Transverse colon (tissue), 4 donors: ENCODE measurements around the gene ADH7. TPM values are rescaled to one million over a fixed set of nuclear protein-coding genes. Genes with fewer than 3 reads are reported as not detected.
A peak's percentile ranks its signal among the peaks of the same experiment; 100 is the strongest.

Source experiments
- DNase-seq: peaks from one replicate; pipeline ENCODE4 v3.0.0-alpha.2; 2019
- H3K27ac ChIP-seq, 4 donors: fragments of 200-600 bp; sonication (generic); 2 replicates each; pipeline ENCODE4 v1.5.1; 2016 to 2018; ENCODE audit warnings: inconsistent platforms in 4 of 4
- H3K27me3 ChIP-seq: fragments of 200-600 bp; sonication (generic); 2 replicates; pipeline ENCODE4 v1.5.1; 2017; ENCODE audit warnings: inconsistent platforms
- H3K36me3 ChIP-seq, 4 donors: fragments of 200-600 bp; sonication (generic); 2 replicates each; pipeline ENCODE4 v1.5.1; 2017 to 2019; ENCODE audit warnings: inconsistent platforms in 4 of 4
- H3K4me1 ChIP-seq, 4 donors: fragments of 200-600 bp; sonication (generic); 2 replicates each; pipeline ENCODE4 v1.5.1; 2017 to 2020; ENCODE audit warnings: inconsistent platforms in 4 of 4
- H3K4me3 ChIP-seq, 4 donors: fragments of 200-600 bp; sonication (generic); 1 replicate in 1 of 4; 2 replicates in 3 of 4; pipeline versions ENCODE4 v1.5.1 to v1.6.1; 2017 to 2019; ENCODE audit warnings: inconsistent platforms in 4 of 4
- H3K9me3 ChIP-seq, 2 donors: fragments of 200-600 bp; sonication (generic); 2 replicates each; pipeline ENCODE4 v1.5.1; 2017 to 2019; ENCODE audit warnings: inconsistent platforms in 2 of 2
- EP300 ChIP-seq: sonication (generic); formaldehyde crosslinking; IDR thresholded peaks from one replicate; pipeline ENCODE4 v1.6.1; 2017; ENCODE audit warnings: antibody characterized with exemption, low read depth
- POLR2A ChIP-seq: fragments of 450-650 bp; IDR thresholded peaks from one replicate; pipeline ENCODE4 v1.6.1; 2016; ENCODE audit warnings: antibody characterized with exemption, mild to moderate bottlenecking, moderate library complexity
- POLR2AphosphoS5 ChIP-seq, 3 donors: sonication (generic); formaldehyde crosslinking; IDR thresholded peaks; one replicate each; pipeline ENCODE4 v1.6.1; 2016; ENCODE audit warnings: antibody characterized with exemption in 3 of 3
- WGBS, 2 donors: methylation state at CpG; one replicate each; pipeline ENCODE4 v1.1.5; 2018; ENCODE audit warnings: low coverage in 1 of 2; 5-methylcytosine and 5-hydroxymethylcytosine counted together
- in situ Hi-C, 4 donors: fragments of 200-750 bp; cut with MboI; loops; one replicate each; pipeline versions ENCODE4 v1.15.0 to v1.15.1; 2017; ENCODE audit warnings: low sequenced_read_pairs in 3 of 4, low pct_ligation_motif_present in 1 of 4, low pct_unique_long_range_greater_than_20kb in 1 of 4
- intact Hi-C: fragments of 100-400 bp; cut with DNase I; formaldehyde crosslinking; loops from one replicate; pipeline ENCODE4 v1.15.1; 2023; ENCODE audit warnings: low total_unique reads
- total RNA-seq, 4 donors: library from RNA; depleted of rRNA; stranded (reverse); fragments of >200 nt; gene quantifications; one replicate each; pipeline ENCODE4 v1.1.0, GENCODE V29; 2016
- TF ChIP-seq, protein P1 (sequence below), 5 experiments: fragments of 200-600 bp in 3 of 5; fragments of 450-650 bp in 2 of 5; sonication (generic) in 3 of 5; IDR thresholded peaks; 1 replicate in 2 of 5; 2 replicates in 3 of 5; pipeline ENCODE4 v1.5.1; 2016 to 2017; ENCODE audit warnings: antibody characterized with exemption in 5 of 5, inconsistent platforms in 3 of 5, mild to moderate bottlenecking in 2 of 5, moderate library complexity in 1 of 5

The ADH7 gene
- total RNA-seq, 4 donors from 2014 or later: not detected

DNA sequence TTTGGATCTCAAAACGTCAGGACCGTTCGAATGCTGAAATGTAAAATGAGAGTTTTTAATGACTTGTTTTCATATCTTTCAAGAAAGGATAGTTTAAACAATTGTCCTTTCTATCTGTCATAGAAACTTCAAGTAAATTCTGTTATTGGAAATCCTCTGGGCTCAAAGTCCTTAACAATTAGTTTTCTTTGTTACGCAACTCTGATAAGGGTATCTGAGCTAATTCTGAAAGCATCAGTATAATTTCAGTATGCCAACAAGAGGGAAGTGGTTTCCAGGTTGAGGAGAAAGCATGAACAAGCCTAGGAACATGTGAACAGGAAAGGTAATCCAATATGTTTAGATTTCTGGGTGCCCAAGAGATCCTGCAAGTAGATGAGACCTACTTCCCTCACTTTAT, 22.0 kb downstream of the ADH7 start:
- H3K9me3 ChIP-seq: no peaks in the 10 kb centered on the region
- in situ Hi-C loops: loop anchor here in 2 of 4 donors (25.0 kb wide), 2 partner anchors 301 to 451 kb away; no protein-coding TSS in a partner anchor
- WGBS, 2 donors: 73 to 81% methylated on average over 4 of the region's 4 CpGs
- TF ChIP-seq, protein P1, sequence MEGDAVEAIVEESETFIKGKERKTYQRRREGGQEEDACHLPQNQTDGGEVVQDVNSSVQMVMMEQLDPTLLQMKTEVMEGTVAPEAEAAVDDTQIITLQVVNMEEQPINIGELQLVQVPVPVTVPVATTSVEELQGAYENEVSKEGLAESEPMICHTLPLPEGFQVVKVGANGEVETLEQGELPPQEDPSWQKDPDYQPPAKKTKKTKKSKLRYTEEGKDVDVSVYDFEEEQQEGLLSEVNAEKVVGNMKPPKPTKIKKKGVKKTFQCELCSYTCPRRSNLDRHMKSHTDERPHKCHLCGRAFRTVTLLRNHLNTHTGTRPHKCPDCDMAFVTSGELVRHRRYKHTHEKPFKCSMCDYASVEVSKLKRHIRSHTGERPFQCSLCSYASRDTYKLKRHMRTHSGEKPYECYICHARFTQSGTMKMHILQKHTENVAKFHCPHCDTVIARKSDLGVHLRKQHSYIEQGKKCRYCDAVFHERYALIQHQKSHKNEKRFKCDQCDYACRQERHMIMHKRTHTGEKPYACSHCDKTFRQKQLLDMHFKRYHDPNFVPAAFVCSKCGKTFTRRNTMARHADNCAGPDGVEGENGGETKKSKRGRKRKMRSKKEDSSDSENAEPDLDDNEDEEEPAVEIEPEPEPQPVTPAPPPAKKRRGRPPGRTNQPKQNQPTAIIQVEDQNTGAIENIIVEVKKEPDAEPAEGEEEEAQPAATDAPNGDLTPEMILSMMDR (IDR thresholded peaks at IDR 0.05): no peak
- TF ChIP-seq POLR2A (no peak), EP300 (no peak), POLR2AphosphoS5 (IDR thresholded peaks at IDR 0.05) (no peak)
- intact Hi-C loops: no loop called here
- no peaks in the 10 kb centered on the region for H3K27me3 ChIP-seq
- no peak overlapping the region for H3K4me3 ChIP-seq
- no peak for DNase-seq
- no peak overlapping the region for H3K27ac ChIP-seq
- H3K4me1 ChIP-seq: peaks cover 0 to 51% (median 12%) of the 10 kb centered on the region in 4 donors
- no peaks in the 10 kb centered on the region for H3K36me3 ChIP-seq

DNA sequence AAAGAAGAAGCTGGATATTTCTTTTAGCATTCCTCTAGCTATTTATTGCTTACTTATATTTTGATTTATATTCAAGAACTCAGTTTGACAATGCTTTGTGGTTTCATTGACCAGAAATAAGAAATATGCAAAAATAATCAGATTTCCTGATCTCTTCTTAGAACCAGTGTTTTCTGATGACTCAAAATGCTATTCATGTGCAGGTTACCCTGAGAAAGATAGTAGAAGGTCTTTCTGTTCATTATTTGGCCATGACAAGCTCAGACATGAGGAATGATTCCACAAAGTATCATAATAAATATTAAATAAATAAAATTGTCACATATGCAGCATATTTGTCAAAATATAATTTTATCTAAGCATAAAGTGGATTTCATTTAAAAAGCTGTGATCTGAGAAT, 24.1 kb downstream of the ADH7 start:
- in situ Hi-C loops: loop anchor here in 2 of 4 donors (25.0 kb wide), 2 partner anchors 299 to 449 kb away; no protein-coding TSS in a partner anchor

DNA sequence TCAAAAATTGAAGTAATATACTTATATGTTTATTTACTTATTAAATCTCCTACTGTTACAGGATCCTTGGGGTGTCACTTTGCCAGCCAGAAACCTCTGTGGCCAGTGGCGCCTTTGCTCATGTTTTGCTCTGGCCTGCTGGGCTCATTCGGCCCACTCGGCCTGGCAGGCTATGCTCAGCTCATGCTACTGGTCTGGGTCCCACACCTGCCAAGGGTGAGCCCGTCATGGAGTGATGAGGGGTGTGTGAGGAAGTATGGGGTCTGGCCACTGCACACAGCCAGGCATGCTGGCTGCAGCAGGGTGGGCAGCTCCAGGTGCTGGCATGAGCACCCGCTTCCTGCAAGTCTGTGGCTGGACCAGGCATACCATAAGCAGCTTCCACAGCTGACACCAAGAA, 25.1 kb downstream of the ADH7 start:
- 89 to 100% methylated on average over 3 to 5 of the region's 5 CpGs for WGBS, 2 donors

More for the DNA sequence above, 24.1 kb downstream of the ADH7 start:
- DNase-seq: no peak
- H3K27me3 ChIP-seq: no peaks in the 10 kb centered on the region
- intact Hi-C loops: no loop called here
- peaks cover 0 to 37% (median 14%) of the 10 kb centered on the region in 4 donors for H3K4me1 ChIP-seq
- H3K36me3 ChIP-seq: no peaks in the 10 kb centered on the region
- no peaks in the 10 kb centered on the region for H3K9me3 ChIP-seq
- H3K4me3 ChIP-seq: no peak overlapping the region
- TF ChIP-seq EP300: no peak
- no peak overlapping the region for H3K27ac ChIP-seq

DNA sequence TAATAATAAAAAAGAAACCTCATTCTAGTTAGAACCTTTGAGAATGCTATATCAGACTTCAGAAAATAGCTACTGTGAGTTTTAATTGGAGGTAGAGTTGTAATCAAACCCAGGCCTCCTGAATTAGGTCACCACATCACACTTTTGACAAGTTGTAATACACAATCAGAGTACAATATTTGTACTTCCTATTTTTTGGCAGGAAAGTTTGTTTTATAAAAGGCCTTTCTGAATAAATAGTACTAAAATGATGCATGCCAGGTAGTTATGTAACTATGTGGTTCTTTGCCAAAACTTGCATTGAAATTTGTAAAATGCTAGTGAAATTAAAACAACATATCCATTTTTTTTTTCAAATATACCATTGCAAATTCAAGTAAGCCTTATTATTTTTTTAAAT, 26.8 kb downstream of the ADH7 start:
- peaks cover 4 to 30% (median 19%) of the 10 kb centered on the region in 4 donors for H3K4me1 ChIP-seq
- TF ChIP-seq POLR2AphosphoS5 (IDR thresholded peaks at IDR 0.05): peak in 1 of 3 donors; percentile 15
- TF ChIP-seq, protein P1 (IDR thresholded peaks at IDR 0.05): no peak
- H3K9me3 ChIP-seq: no peaks in the 10 kb centered on the region
- in situ Hi-C loops: loop anchor here (5.0 to 25.0 kb wide), 6 partner anchors 204 to 446 kb away; partner anchors contain the start of gene METAP1 (in 1 of the 4)
- H3K36me3 ChIP-seq: no peaks in the 10 kb centered on the region
- no peaks in the 10 kb centered on the region for H3K27me3 ChIP-seq
- peak overlapping the region in 2 of 4 donors; percentile 25 to 30 for H3K27ac ChIP-seq
- DNase-seq: no peak
- intact Hi-C loops: loop anchor here (5.0 to 10.0 kb wide), 3 partner anchors 84 to 286 kb away; partner anchors contain the start of gene ADH1B
- no peak overlapping the region for H3K4me3 ChIP-seq

More for the DNA sequence above, 25.1 kb downstream of the ADH7 start:
- Histone ChIP-seq H3K27ac (no peak overlapping the region), H3K36me3 (no peaks in the 10 kb centered on the region), H3K27me3 (no peaks in the 10 kb centered on the region), H3K4me3 (no peak overlapping the region), H3K9me3 (no peaks in the 10 kb centered on the region), H3K4me1 (peaks cover 3 to 31% (median 15%) of the 10 kb centered on the region in 4 donors)
- intact Hi-C loops: no loop called here
- in situ Hi-C loops: loop anchor here in 2 of 4 donors (25.0 kb wide), 2 partner anchors 298 to 448 kb away; no protein-coding TSS in a partner anchor
- TF ChIP-seq EP300: no peak
- TF ChIP-seq, protein P1 (IDR thresholded peaks at IDR 0.05): no peak
- TF ChIP-seq POLR2A: no peak
- TF ChIP-seq POLR2AphosphoS5 (IDR thresholded peaks at IDR 0.05): no peak
- DNase-seq: no peak
